T-helper 22 cell (primary cell): Measurements from ENCODE around the gene ADI1.
"Not testable (repeated sequence)": the region's sequence is repeated elsewhere in the genome, so short reads cannot be mapped to it uniquely, and the experiment has no call there.

Experiments used
- DNase-seq: peaks from one replicate; pipeline ENCODE4 v3.0.0-alpha.2; 2020; ENCODE audit warnings: low read depth

The ADI1 gene

GRCh38 chr2:3529316-3530025, 10.1 kb upstream of the ADI1 start:
- DNase-seq: no peak

- no peak for DNase-seq
These were observed 8.8 kb upstream of the ADI1 start for GRCh38 chr2:3527886-3528785.

- no peak for DNase-seq
These were observed 7.5 kb upstream of the ADI1 start for GRCh38 chr2:3526871-3527270.

- no peak for DNase-seq
These were observed 4.3 kb upstream of the ADI1 start for GRCh38 chr2:3523551-3524041.

- DNase-seq: no peak
These were observed 3.7 kb upstream of the ADI1 start for GRCh38 chr2:3522961-3523421.

GRCh38 chr2:3520591-3520990, 1.3 kb upstream of the ADI1 start:
- DNase-seq: no peak

- DNase-seq: peak; percentile 98
These were observed 656 bp downstream of the ADI1 start for GRCh38 chr2:3518496-3519254.

GRCh38 chr2:3517948-3518495, 1.3 kb downstream of the ADI1 start:
- no peak for DNase-seq

- no peak for DNase-seq
These were observed 2.5 kb downstream of the ADI1 start for GRCh38 chr2:3516831-3517230.

- DNase-seq: not testable (repeated sequence)
These were observed 3.9 kb downstream of the ADI1 start for GRCh38 chr2:3515438-3515837.

GRCh38 chr2:3513026-3513810, 6.1 kb downstream of the ADI1 start:
- DNase-seq: no peak

GRCh38 chr2:3512086-3512485, 7.2 kb downstream of the ADI1 start:
- DNase-seq: no peak

GRCh38 chr2:3505771-3506170, 13.6 kb downstream of the ADI1 start:
- no peak for DNase-seq

- DNase-seq: no peak
These were observed 14.6 kb downstream of the ADI1 start for GRCh38 chr2:3504741-3505140.

- no peak for DNase-seq
These were observed 15.8 kb downstream of the ADI1 start for GRCh38 chr2:3503483-3503882.

GRCh38 chr2:3503046-3503445, 16.3 kb downstream of the ADI1 start:
- no peak for DNase-seq

GRCh38 chr2:3500326-3500899, 18.9 kb downstream of the ADI1 start:
- no peak for DNase-seq

GRCh38 chr2:3498783-3499394, 20.4 kb downstream of the ADI1 start:
- no peak for DNase-seq

GRCh38 chr2:3496708-3497080, 22.6 kb downstream of the ADI1 start:
- DNase-seq: not testable (repeated sequence)

GRCh38 chr2:3494984-3495666, 24.2 kb downstream of the ADI1 start:
- no peak for DNase-seq
